ENCODE data around the gene ETV7.

Gene ETV7

GRCh38 chr6:36377594-36377993 is 9.9 kb downstream of the ETV7 start:
- Histone ChIP-seq H3K79me2 (ENCODE audit: insufficient read depth, low read length) (no peaks in the 10 kb centered on the region), H3K27me3 (ENCODE audit: insufficient read depth, low read length, poor library complexity) (peaks cover 17% of the 10 kb centered on the region), H3K4me3 (ENCODE audit: low read depth in 1 of 2, low read length in 2 of 2) (no peak overlapping the region), H2AFZ (ENCODE audit: low read depth, low read length) (no peak overlapping the region), H3K36me3 (ENCODE audit: insufficient read depth, low read length) (no peaks in the 10 kb centered on the region), H3K9me3 (ENCODE audit: insufficient read depth, low read length, severe bottlenecking) (no peaks in the 10 kb centered on the region), H3K4me2 (ENCODE audit: insufficient read depth, low read length) (no peak overlapping the region), H3K4me1 (ENCODE audit: insufficient read depth, low read length) (no peaks in the 10 kb centered on the region), H3K27ac (ENCODE audit: low read length) (no peak overlapping the region), H3K9ac (ENCODE audit: low read depth, low read length) (no peak overlapping the region), H4K20me1 (ENCODE audit: insufficient read depth, low read length) (no peaks in the 10 kb centered on the region)
- TF ChIP-seq CTCF (IDR thresholded peaks at IDR 0.05; ENCODE audit: borderline replicate concordance, extremely low read depth, low read length, poor library complexity, severe bottlenecking) (no peak), EZH2 (IDR thresholded peaks at IDR 0.05; ENCODE audit: borderline replicate concordance, low read depth, low read length, severe bottlenecking) (no peak)
- no peak for DNase-seq
- ATAC-seq (ENCODE audit: insufficient read depth, low read depth), result no peak

GRCh38 chr6:36376742-36377141 is 10.7 kb downstream of the ETV7 start:
- Histone ChIP-seq H3K79me2 (ENCODE audit: insufficient read depth, low read length) (no peaks in the 10 kb centered on the region), H3K4me2 (ENCODE audit: insufficient read depth, low read length) (no peak overlapping the region), H3K4me1 (ENCODE audit: insufficient read depth, low read length) (no peaks in the 10 kb centered on the region), H2AFZ (ENCODE audit: low read depth, low read length) (no peak overlapping the region), H3K4me3 (ENCODE audit: low read depth in 1 of 2, low read length in 2 of 2) (no peak overlapping the region), H3K27ac (ENCODE audit: low read length) (no peak overlapping the region), H3K36me3 (ENCODE audit: insufficient read depth, low read length) (no peaks in the 10 kb centered on the region), H3K27me3 (ENCODE audit: insufficient read depth, low read length, poor library complexity) (peaks cover 13% of the 10 kb centered on the region), H3K9ac (ENCODE audit: low read depth, low read length) (no peak overlapping the region), H4K20me1 (ENCODE audit: insufficient read depth, low read length) (no peaks in the 10 kb centered on the region), H3K9me3 (ENCODE audit: insufficient read depth, low read length, severe bottlenecking) (no peaks in the 10 kb centered on the region)
- DNase-seq (no peak), ATAC-seq (ENCODE audit: insufficient read depth, low read depth) (no peak)
- TF ChIP-seq EZH2 (IDR thresholded peaks at IDR 0.05; ENCODE audit: borderline replicate concordance, low read depth, low read length, severe bottlenecking), result no peak
- TF ChIP-seq CTCF (IDR thresholded peaks at IDR 0.05; ENCODE audit: borderline replicate concordance, extremely low read depth, low read length, poor library complexity, severe bottlenecking), result no peak

GRCh38 chr6:36376183-36376582 is 11.3 kb downstream of the ETV7 start:
- H3K9ac ChIP-seq (ENCODE audit: low read depth, low read length), result no peak overlapping the region
- no peaks in the 10 kb centered on the region for H3K4me1 ChIP-seq (ENCODE audit: insufficient read depth, low read length)
- no peak for DNase-seq
- no peaks in the 10 kb centered on the region for H3K36me3 ChIP-seq (ENCODE audit: insufficient read depth, low read length)
- no peak for ATAC-seq (ENCODE audit: insufficient read depth, low read depth)
- no peaks in the 10 kb centered on the region for H3K9me3 ChIP-seq (ENCODE audit: insufficient read depth, low read length, severe bottlenecking)
- no peak overlapping the region for H2AFZ ChIP-seq (ENCODE audit: low read depth, low read length)
- H3K4me3 ChIP-seq (ENCODE audit: low read depth in 1 of 2, low read length in 2 of 2), result no peak overlapping the region
- H4K20me1 ChIP-seq (ENCODE audit: insufficient read depth, low read length), result no peaks in the 10 kb centered on the region
- TF ChIP-seq CTCF (IDR thresholded peaks at IDR 0.05; ENCODE audit: borderline replicate concordance, extremely low read depth, low read length, poor library complexity, severe bottlenecking), result no peak
- no peak for TF ChIP-seq EZH2 (IDR thresholded peaks at IDR 0.05; ENCODE audit: borderline replicate concordance, low read depth, low read length, severe bottlenecking)
- peaks cover 8% of the 10 kb centered on the region for H3K27me3 ChIP-seq (ENCODE audit: insufficient read depth, low read length, poor library complexity)
- no peak overlapping the region for H3K27ac ChIP-seq (ENCODE audit: low read length)
- no peaks in the 10 kb centered on the region for H3K79me2 ChIP-seq (ENCODE audit: insufficient read depth, low read length)
- no peak overlapping the region for H3K4me2 ChIP-seq (ENCODE audit: insufficient read depth, low read length)

- H3K4me3 ChIP-seq (ENCODE audit: low read depth in 1 of 2, low read length in 2 of 2), result no peak overlapping the region
- H4K20me1 ChIP-seq (ENCODE audit: insufficient read depth, low read length), result no peaks in the 10 kb centered on the region
- H3K27ac ChIP-seq (ENCODE audit: low read length), result no peak overlapping the region
- no peaks in the 10 kb centered on the region for H3K36me3 ChIP-seq (ENCODE audit: insufficient read depth, low read length)
- peaks cover 5% of the 10 kb centered on the region for H3K27me3 ChIP-seq (ENCODE audit: insufficient read depth, low read length, poor library complexity)
- no peaks in the 10 kb centered on the region for H3K9me3 ChIP-seq (ENCODE audit: insufficient read depth, low read length, severe bottlenecking)
- H3K9ac ChIP-seq (ENCODE audit: low read depth, low read length), result no peak overlapping the region
- ATAC-seq (ENCODE audit: insufficient read depth, low read depth), result no peak
- H3K79me2 ChIP-seq (ENCODE audit: insufficient read depth, low read length), result no peaks in the 10 kb centered on the region
- no peak for DNase-seq
- H2AFZ ChIP-seq (ENCODE audit: low read depth, low read length), result no peak overlapping the region
- no peaks in the 10 kb centered on the region for H3K4me1 ChIP-seq (ENCODE audit: insufficient read depth, low read length)
- TF ChIP-seq CTCF (IDR thresholded peaks at IDR 0.05; ENCODE audit: borderline replicate concordance, extremely low read depth, low read length, poor library complexity, severe bottlenecking), result no peak
- no peak for TF ChIP-seq EZH2 (IDR thresholded peaks at IDR 0.05; ENCODE audit: borderline replicate concordance, low read depth, low read length, severe bottlenecking)
- H3K4me2 ChIP-seq (ENCODE audit: insufficient read depth, low read length), result no peak overlapping the region
These were observed 11.8 kb downstream of the ETV7 start for GRCh38 chr6:36375644-36376155.

Measured in DND-41 (cell line).